NT2/D1 (cell line): ENCODE data around the gene IFI44L.

Experiments used
- SUZ12 ChIP-seq: IDR thresholded peaks from 2 replicates; pipeline ENCODE4 v1.6.1; 2011; ENCODE audit not compliant: insufficient read length, insufficient read depth; ENCODE audit errors: extremely low read depth
- ZNF274 ChIP-seq: IDR thresholded peaks from 2 replicates; pipeline ENCODE4 v1.6.1; 2011; ENCODE audit warnings: mild to moderate bottlenecking, low read depth, low read length

DNA sequence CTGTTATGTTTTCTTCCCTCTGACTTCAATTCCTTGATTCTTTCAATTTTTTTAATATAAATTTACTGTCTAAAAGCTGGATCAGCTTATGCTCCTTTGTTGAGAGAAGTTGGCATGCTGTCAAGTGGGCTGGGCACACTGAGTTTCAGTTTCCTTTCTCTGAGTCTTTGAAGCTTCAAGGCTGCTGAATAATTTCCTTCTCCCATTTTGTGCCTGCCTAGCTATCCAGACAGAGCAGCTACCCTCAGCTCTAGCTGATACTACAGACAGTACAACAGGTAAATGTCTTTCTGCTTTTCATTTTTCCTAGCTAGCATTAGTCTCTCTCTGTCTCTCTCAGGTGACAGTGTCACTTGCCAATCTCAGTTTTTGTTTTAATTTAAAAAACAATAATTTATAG is 29.4 kb downstream of the IFI44L start, which contains the start of gene IFI44:
- no peak for TF ChIP-seq ZNF274
- no peak for TF ChIP-seq SUZ12
